GM12864 (cell line): Measurements from ENCODE around the gene TET3.

Experiments used
- DNase-seq: peaks from one replicate; pipeline ENCODE4 v3.0.0-alpha.2; 2011; ENCODE audit warnings: low read depth
- H3K4me3 ChIP-seq: 2 replicates; pipeline ENCODE4 v1.5.1; 2011; ENCODE audit warnings: mild to moderate bottlenecking, low read depth, low read length, control low read depth
- CTCF ChIP-seq: IDR thresholded peaks from 2 replicates; pipeline ENCODE4 v1.5.1; 2011; ENCODE audit warnings: low read depth, mild to moderate bottlenecking, moderate library complexity, low read length, control low read depth, inconsistent platforms; ENCODE audit errors: missing control alignments

The TET3 gene

GRCh38 chr2:73964223-73964622 lies 20.5 kb upstream of the TET3 start:
- no peak overlapping the region; the same call in 1 of the 2 replicates for H3K4me3 ChIP-seq
- TF ChIP-seq CTCF, result no peak
- DNase-seq, result no peak

- no peak overlapping the region for H3K4me3 ChIP-seq
- TF ChIP-seq CTCF, result no peak
- no peak for DNase-seq
Observed at GRCh38 chr2:73965053-73965452, 19.7 kb upstream of the TET3 start.

- no peak for DNase-seq
- no peak overlapping the region for H3K4me3 ChIP-seq
Observed at GRCh38 chr2:73968357-73968937, 16.3 kb upstream of the TET3 start.

GRCh38 chr2:73969356-73969755 lies 15.4 kb upstream of the TET3 start:
- TF ChIP-seq CTCF, result no peak
- H3K4me3 ChIP-seq, result no peak overlapping the region
- no peak for DNase-seq

More at GRCh38 chr2:73968357-73968937, 16.3 kb upstream of the TET3 start:
- no peak for TF ChIP-seq CTCF

GRCh38 chr2:73970141-73970803 lies 14.4 kb upstream of the TET3 start:
- H3K4me3 ChIP-seq, result no peak overlapping the region; the same call in 1 of the 2 replicates
- TF ChIP-seq CTCF, result no peak
- no peak for DNase-seq

GRCh38 chr2:73970850-73971471 lies 13.7 kb upstream of the TET3 start:
- H3K4me3 ChIP-seq, result peak overlapping the region; percentile 1; the same call in 1 of the 2 replicates
- no peak for TF ChIP-seq CTCF
- DNase-seq, result peak; percentile 63
